ENCODE results near the gene TPR.

Gene TPR

DNA sequence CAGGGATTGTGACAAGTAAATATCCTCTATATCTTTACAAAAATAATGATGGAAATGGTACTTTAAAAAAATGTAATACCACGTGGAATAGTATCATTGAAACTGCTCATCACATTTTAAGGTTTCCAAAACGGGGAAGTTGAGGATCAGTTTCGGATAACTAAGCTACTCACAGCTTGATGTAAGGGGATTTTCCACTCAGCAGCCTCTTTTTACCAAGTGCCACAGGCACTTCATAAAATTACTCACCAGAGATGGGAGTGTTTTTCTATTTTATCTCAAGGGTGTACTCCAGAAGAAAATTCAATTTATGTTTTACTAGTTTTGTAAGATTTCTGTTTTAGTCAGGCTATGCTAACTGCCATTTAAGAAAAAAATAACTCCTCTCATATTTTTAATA lies 91.7 kb downstream of the TPR start:
- DNase-seq = no peak

DNA sequence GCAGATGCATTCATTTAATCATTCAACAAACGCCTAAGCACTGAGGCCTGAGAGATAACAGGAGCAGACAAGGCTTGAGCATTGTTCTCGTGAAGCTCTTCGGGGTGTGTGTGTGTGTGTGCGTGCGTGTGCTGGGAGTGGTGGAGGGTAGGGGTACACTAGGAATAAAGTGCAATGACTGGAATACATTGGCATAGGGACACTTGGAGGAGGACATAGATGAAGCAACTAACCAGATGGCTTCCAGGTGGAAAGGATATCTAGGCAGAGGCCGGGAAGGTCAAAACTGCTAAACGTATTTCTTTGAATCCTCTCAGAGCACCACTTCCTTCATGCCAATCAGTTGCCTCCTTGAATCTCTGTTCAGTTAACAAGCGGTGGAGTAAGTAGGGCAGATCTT lies 92.6 kb downstream of the TPR start:
- DNase-seq = no peak

GRCh38 chr1:186275822-186276221 lies 99.2 kb downstream of the TPR start:
- no peak for DNase-seq

- DNase-seq = no peak
Measured at GRCh38 chr1:186272486-186272885, 102.6 kb downstream of the TPR start.

DNA sequence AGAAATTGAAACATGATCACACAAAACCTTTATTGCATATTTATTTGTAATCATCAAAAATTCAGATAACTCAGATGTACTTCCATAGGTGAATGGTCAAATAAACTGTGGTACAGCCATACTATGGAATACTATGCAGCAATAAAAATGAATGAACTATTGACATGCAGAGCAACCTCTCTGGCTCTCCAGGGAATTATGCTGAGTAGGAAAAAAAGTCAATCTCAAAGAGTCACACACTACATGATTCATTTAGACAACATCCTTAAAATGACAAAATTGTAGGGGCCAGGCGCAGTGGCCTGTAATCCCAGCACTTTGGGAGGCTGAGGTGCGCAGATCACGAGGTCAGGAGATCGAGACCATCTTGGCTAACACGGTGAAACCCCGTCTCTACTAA lies 104.0 kb downstream of the TPR start:
- DNase-seq = no peak
